HG02884 (cell line): ENCODE data around the gene JOSD2.

Experiments used
- ATAC-seq: cut with Tn5 transposase; IDR thresholded peaks from one replicate; pipeline ENCODE4 v1.9.1; 2021; ENCODE audit warnings: mild to moderate bottlenecking, moderate library complexity; ENCODE audit not compliant: unreplicated experiment

The JOSD2 gene, protein sequence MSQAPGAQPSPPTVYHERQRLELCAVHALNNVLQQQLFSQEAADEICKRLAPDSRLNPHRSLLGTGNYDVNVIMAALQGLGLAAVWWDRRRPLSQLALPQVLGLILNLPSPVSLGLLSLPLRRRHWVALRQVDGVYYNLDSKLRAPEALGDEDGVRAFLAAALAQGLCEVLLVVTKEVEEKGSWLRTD

DNA sequence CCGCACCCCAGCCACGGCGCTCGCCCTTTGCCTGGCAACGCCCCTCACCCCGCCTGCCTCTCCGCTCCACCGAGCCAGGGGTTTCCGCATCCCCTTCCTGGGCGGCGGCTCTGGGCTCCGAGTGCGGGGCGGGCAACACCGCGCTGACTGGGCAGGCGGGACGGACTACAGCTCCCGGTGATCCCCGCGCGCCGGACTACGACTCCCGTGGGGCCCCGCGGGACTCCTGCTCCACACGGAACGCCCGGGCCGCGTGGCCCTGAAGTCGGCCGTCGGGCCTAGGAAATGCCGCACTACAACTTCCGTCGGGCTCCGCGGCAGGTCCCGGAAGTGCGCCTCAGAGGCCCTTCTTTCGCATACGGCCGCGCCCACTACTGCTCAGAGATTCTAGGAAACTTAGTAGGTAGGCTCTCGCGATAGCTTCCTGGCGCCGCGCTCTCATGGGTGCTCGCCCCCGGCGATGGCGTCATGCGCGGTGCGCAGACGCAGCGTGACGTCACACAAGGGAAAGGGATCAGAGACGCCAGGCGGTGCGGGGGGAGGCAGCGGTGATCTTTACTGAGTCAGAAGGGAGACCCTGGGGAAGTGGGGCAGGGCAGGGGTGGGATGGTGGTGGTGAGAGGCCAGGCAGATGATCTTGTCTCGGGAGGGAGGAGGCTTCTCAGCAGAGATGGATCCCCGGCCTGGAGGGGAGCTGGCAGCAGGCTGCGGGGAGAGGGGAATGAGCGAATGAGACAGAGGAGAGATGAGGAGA is at the start of gene JOSD2:
JOSD2 (minus strand) TSS at position 123 of the 754 bp plus-strand sequence. CDS start 760 bp downstream, outside the sequence.
- ATAC-seq: peak; percentile 80

DNA sequence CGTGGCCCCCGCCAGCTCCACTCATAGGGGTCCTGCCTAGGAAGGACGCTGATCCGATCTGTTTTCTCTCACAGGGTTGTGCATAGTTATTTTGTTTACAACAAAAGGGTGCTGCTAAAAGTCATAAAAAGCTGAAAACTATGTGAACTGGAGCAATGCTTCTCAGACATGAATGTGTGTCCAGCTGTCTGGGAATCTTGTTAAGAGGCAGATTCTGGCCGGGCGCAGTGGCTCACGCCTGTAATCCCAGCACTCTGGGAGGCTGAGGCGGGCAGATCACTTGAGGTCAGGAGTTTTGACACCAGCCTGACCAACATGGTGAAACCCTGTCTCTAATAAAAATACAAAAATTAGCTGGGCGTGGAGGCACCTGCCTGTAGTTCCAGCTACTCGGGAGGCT is 48.6 kb upstream of the JOSD2 start:
- no peak for ATAC-seq

DNA sequence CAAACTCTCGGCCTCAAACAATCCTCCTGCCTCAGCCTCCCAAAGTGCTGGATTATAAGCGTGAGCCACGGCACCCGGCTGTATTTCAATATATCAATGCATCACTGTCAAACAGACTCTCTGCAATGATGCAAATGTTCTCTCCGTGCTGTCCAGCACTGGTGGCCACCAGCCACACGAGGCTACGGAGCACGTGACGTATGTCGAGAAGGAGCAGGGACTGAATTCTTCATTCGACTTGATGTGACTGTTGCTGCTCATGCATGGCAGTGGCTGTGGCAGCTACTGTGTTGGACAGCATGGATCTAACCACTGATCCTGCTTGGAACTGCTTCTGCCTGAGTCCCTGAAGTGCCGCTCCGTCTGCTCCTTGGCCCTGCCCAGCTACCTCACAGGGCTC is 47.5 kb upstream of the JOSD2 start:
- ATAC-seq: no peak

DNA sequence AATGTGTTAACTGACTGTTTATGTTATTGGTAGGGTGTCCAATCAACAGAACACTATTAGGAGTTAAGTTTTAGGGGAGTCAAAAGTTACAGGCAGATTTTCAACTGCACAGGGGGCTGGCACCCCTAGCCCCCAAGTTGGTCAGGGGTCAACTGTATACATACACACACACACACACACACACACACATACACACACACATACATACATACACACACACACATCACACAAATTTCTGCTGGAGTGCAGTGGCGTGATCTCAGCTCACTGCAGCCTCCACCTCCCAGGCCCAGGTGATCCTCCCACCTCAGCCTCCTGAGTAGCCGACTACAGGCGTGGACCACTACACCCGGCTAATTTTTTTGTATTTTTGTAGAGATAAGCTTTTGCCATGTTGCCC is 47.0 kb upstream of the JOSD2 start:
- ATAC-seq: no peak

DNA sequence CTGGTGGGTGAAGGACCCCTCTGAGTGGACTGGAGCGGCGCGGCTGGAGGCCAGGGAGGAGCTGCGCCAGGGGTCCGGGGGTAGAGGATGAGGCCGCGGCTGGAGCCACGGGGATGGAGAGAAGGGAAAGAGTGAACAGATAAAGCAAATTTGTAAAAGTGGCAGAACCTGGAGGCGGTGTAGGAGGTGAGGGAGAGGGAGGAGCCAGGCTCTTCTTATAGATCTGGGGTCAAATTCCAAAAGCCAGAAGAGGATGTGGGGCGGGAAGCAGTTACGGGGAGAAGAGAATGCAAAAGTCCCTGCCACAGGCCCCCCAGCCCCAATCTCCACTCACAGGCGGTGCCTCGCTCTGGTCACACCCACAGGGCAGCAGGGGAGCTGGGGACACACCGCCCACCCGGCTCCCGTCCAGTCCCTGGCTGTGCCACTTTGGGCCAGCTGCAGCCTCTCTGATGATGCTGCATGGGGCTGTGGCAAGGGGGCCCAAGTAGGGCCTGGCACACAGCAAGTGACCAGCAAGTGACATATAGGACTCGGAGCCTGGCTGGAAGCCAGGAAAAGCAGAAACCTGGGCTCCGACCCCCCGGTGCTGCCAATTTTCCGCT is 46.1 kb upstream of the JOSD2 start:
- ATAC-seq: no peak

DNA sequence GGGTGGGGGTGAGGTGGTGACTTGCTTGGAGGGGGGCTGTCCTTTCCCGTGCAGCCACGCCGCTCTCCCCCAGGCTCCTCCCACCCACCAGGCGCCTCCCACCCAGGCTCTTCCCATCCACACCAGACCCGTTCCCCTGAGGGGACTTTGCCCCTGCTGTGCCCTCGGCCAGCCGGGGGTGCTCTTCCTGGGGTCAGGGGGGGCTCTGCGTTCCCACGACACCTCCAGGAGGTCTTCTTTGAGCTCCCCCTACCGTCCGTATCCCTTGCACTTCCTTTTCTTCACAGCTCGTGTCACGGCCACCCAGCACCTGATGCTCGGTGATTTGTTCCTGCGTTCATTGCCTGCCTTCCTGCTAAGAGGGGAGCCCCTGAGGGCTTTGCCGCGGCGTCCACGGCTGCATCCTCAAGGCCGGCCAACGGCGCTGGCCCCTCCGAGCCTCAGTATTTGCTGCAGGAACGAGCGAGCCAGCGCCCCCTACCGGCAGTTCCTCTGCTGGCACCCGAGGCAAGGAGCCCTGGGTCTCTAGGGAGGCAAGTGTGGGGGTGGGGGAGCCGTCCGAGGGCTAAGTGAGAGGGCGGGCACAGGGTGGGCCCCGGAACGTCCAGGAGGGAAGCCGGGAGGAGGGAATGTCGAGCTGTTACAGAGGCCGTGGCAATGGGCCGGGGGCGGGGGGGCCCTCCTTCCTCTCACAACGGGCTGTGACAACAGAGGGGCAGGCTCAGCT is 45.5 kb upstream of the JOSD2 start:
- ATAC-seq: no peak

DNA sequence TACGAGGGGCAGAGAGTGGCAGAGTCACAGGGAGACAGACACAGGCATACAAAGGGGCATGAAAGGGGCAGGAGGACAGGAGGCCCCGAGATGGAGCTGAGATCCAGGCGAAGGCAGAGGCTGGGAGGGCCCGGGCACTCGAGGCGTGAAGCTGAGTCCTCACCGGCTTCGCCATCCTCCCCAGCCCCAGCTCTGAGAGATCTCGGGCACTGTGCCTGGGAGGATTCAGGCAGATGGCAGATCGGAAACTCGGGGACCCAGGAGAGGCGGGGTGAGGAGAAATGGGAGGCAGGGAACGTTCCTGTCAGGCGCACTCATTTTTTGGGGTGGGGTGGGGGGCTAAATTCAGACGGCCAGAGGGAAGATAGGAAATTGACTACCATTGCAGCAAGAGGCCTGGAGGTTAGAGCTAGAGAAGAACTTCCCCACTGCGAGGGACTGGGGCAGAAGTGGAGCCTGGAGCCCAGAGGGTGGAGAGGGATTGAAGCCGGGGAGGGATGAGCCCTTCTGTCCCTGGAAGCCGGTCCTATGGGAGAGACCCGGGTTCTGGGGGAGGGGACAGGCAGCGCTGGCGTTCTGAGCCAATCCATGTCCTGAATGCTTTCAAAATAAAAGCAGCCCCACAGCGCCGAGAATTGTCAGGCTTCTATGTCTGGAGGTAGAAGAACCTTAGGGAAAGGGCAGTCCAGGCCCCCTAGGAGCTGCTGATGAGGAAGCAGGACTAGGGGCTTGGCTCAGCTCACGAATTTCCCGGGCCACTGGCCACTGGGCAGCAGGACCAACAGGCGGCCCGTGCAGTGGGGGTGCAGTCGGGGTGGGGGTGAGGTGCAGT is 44.7 kb upstream of the JOSD2 start:
- no peak for ATAC-seq

DNA sequence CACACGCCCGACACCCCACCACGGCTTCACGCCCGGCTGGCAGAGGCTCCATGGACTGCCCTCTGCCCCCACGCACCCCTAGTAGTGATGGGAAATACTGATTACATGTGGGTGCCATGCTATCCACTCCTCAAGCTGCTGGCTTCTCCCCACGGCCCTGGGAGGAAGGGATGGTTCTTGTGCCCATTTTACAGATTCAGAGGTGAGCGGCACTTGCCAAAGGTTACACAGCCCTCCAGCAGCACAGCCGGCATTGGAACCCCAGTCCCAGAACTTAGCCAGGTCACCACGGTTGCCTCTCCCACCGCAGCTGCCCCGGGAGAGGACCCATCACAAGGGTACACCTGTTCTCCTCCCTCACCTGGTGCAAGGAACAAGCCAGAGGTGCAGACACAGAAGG is 44.0 kb upstream of the JOSD2 start:
- ATAC-seq: no peak

DNA sequence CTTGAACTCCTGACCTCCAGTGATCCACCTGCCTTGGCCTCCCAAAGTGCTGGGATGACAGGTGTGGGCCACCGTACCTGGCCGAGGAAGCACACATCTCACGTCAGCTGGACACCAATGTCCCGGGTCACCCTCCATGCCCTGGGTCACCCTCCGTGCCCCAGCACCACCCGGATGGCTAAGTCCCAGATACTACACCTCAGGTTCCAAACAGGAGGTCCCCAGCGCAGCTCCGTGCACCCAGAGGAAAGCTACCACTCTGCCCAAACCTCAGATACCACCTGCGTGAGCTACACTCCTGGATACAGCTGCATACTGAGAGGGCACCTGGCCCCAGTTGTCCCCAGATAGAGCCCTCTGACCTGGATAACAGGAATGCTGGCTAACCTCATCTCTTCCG is 43.2 kb upstream of the JOSD2 start:
- no peak for ATAC-seq

DNA sequence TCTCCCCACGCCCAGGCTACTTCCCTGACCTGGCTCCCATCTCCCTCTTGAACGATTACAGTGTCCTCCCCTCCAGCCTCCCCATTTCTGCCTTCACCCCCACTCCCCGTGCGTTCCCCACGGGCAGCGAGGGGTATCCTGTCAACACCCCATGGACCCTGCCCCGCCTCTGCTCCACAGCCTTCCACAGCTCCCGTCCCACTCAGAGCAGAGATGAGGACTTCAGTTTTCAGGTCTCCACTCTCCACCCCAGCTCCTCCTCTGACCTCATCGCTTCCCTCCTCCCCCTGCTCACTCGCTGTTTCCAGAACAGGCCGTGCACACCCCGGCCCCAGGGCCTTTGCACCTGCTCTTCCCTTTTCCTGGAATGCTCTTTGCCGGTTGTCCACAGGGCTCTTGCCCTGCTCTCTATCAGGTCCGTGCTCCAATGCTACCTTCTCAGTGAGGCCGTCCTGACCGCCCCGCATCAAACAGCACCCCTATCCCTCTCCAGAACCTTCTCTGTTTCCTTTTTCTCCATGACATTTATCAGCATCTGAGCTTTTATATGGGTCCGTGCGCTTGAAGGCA is 42.2 kb upstream of the JOSD2 start:
- ATAC-seq: no peak

DNA sequence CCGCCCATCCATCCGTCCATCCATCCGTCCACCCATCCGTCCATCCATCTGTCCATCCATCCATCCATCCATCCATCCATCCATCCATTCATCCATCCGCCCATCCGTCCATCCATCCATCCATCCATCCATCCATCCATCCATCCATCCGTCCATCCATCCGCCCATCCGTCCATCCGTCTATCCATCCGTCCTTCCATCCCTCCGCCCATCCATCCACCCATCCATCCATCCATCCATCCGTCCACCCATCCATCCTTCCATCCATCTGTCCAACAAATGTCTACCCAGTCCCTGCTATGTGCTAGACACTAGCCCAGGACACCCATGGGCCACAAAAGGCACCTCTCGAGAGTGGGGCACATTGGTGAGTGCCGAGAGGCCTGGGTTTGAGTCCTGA is 41.5 kb upstream of the JOSD2 start:
- no peak for ATAC-seq

DNA sequence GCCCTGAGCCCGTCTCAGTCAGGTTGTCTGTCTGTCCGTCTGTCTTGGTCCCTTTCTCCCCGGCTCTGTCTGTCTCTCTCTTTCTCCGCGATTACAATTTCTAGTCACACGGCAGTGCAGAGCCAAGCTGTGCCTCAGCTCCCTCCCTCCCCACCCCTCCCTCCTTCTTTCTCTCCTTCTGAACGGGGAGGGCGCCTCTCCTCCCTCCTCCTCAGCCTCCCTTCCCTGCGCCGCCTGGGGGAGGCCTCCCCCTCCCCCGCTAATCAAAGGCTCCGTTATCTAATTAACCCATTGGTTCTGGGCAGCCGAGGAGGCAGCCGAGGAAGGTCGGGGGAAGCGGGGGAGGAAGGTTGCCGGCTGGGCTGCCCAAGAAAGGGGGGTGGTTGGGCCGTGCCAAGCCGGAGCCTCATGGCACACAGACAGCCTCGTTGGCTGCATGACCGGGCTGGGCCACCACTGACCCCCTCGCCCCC is 40.8 kb upstream of the JOSD2 start:
- ATAC-seq: no peak

DNA sequence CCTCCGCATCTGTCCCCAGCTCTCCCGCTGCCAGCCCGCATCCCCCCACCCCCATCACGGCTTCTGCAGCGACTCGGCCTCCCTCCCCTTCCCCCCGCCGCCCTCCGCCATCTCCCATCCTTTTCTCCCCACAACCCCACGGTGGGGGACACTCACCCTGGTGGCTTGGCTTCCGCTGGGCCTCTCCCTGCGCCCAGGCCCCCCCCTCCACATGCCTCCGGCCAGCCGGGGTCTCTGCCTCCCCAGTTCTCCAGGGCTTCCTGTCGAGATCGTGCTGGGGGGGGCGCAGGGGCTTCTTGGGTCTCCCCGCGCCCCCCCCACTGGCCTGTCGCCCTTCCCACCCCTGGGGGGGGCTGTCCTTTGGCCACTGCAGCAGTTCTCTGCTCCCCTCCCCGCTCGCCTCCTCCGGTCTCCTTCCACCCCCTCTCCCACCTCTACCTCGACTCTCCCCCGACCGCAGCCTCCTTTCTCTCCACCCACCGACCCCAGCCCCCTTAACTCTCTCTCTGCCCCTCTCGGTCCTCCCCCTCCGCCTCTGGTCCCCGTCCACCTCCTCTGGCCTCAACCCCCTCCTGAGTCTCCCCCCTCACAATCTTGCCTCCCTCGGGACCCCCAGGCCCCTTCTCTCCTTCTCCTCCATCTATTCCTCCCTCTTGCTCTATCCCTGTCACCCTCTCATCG is 40.2 kb upstream of the JOSD2 start:
- ATAC-seq: no peak

DNA sequence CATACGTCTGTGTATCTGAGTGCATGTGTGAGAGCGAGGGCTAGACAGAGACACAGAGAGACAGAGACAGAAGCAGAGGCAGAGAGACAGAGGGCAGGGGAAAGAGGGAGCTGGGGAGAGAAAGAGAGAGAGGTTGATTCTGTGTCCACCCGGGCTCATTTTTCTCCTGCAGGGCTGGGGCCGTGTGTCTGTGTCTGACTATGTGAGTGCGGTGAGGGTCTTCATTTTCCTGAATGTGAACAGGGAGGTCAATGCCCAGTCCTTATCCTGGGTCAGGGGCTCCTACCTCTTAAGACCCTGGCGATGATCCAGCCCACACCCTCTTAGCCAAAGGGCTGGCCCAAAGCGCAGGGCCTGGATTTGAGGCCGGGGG is 39.6 kb upstream of the JOSD2 start:
- ATAC-seq: no peak

DNA sequence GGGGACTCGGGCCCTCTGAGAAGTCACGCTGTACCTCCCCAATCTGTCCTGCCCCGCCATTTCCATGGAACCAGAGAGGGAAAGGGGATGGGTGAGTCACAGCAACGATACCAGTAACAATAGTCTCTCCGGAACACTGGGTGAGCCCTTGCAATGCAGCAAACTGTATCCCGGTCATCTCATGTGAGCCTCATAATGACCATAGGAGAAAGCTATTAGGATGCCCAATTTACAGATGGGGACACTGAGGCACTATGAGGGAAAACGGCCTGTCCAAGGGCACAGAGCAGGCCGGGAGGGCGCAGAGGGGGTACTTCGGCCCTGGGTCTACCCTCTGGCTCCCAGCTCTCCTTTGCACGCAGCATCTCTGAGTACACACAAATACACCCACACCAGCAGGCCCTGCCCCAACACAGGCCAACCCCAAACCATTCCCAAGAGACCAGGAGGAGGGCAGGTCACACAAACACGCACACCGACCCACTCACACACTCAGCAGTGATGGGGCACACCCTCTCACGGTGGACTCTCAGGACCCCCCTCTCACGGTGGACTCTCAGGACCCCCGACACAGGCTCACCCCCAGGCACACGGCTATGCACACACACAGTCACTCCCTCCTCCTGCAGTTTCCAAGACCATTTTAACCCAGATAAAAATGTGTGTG is 39.1 kb upstream of the JOSD2 start:
- no peak for ATAC-seq

DNA sequence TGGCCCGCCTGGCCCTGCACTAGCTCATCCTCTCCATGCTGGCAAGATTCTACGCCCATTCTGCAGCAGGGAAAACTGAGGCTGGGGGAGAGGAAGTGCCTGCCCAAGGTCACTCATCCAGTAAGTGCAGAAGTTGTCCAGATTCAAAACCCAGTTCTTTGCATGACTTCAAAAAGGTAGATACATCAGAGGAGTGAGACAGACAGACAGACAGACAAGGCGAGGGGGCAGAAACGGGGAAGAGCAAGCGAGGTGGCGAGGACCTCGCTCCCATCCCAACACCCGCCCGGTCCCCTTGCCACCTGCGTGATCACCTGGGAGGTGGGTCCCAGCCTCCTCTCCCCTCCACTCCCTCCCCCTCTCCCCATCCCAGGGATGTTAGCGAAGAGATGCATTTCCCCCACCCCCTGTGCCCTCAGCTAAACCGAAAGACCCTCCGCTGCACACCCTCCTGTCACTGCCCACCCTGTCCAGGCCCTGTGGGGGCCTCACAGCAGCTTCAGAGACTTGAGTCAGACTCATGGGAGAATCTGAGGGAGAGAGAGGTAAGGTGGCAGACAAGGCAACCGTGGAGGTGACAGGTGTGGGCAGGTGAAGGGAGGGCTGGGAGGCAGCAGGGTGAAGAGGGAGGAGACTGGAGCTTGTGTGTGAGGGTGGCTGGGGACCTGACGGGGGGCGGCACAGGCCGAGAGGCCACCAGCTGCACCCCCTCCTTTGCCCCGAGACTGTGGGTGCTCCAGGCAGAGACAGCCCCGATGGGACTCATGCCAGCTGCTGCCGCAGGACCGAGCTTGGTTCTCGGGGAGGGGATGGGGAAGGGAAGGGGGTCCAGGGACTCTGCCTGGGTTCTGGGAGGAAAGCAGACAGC is 38.3 kb upstream of the JOSD2 start:
- ATAC-seq: no peak

DNA sequence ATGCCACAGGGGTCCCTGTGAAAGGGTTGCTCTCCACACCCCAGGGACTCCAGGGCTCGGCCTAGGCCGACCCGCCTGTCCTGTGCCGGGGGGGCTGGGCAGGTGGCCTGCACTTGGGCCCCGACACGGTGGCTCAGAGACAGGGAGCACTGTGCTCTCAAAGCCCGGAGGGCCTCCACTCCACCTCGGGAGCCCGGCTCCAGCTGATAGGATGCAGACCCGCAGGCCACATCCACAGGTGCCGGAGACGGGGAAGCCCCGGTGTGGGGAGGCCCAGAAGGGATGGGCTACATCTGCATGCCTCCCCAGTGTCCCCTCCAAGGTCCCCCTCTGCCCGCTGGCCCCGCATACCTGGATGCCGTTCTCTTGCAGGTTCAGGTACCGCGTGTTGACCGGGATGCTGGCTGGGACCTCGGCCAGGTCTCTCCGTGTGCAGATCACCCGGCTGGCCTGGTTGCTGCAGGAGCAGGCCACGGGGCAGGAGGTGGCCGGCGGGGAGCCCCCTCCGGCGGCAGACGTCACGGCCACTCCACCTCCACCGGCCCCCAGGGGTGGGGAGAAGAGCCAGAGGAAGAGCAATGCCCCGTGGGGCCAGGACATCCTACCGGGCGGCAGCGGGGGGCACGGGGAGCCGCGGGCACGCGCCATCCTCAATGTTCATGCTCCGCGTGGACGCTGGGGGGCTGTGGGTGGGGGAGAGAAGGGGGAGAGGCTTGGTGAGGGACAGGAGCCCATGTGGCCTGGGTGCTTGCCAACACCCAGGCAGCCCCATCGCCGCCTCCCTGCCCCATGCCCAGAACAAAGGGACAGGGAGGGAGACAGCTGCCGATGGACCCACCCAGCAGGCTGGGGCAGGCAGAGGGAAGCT is 37.4 kb upstream of the JOSD2 start:
- ATAC-seq: no peak
